Lower leg skin (tissue), 3 donors: Measurements from ENCODE around the gene SLC9C1.

Experiments
- CTCF ChIP-seq, 3 donors: fragments of 450-650 bp; IDR thresholded peaks; one replicate each; pipeline ENCODE4 v1.5.1; 2016; ENCODE audit warnings: antibody characterized with exemption in 3 of 3, mild to moderate bottlenecking in 3 of 3, moderate library complexity in 2 of 3
- POLR2A ChIP-seq, 2 donors: fragments of 450-650 bp; IDR thresholded peaks; one replicate each; pipeline ENCODE4 v1.6.1; 2016 to 2017; ENCODE audit warnings: antibody characterized with exemption in 2 of 2, mild to moderate bottlenecking in 1 of 2, moderate library complexity in 1 of 2

GRCh38 chr3:112260563-112260962 is 33.5 kb downstream of the SLC9C1 start:
- TF ChIP-seq CTCF (IDR thresholded peaks at IDR 0.05) = no peak
- no peak for TF ChIP-seq POLR2A (IDR thresholded peaks at IDR 0.05)
